SK-N-SH (cell line): ENCODE data around the gene LRRC36. TPM values are rescaled to one million over a fixed set of nuclear protein-coding genes. Genes with fewer than 3 reads are reported as not detected.

ENCODE experiments used
- CTCF ChIA-PET: fragments of 300-600, 350-600 bp; formaldehyde crosslinking; extraction: SDS; loops from one replicate; lab custom pipeline; 2021; lab: Yijun Ruan, JAX
- POLR2A ChIA-PET: fragments of 350-600 bp; sonication (Branson Sonifier 250); formaldehyde crosslinking; extraction: SDS; loops from one replicate; lab custom pipeline; 2020; ENCODE audit warnings: antibody characterized with exemption, inconsistent platforms; lab: Yijun Ruan, JAX
- DNase-seq: peaks from one replicate; pipeline ENCODE4 v3.0.0; 2012
- H2AFZ ChIP-seq: fragments of 200-600 bp; sonication (generic); 2 replicates; pipeline ENCODE4 v1.8.1; 2016; ENCODE audit warnings: antibody characterized with exemption, mild to moderate bottlenecking, low read depth
- H3F3A ChIP-seq: fragments of 200-600 bp; sonication (generic); replicated peaks from 2 replicates; pipeline ENCODE3; 2016; ENCODE audit warnings: antibody characterized with exemption, mild to moderate bottlenecking; ENCODE audit not compliant: insufficient read depth
- H3K27ac ChIP-seq, 2 experiments: fragments of 200-500 bp in 1 of 2; fragments of 200-600 bp in 1 of 2; sonication (Bioruptor generic) in 1 of 2; sonication (generic), shearing (Covaris generic) in 1 of 2; 2 replicates each; pipeline versions ENCODE4 v1.5.1 to v1.6.1; 2014 to 2016; ENCODE audit warnings: low read depth in 2 of 2, inconsistent platforms in 1 of 2, low read length in 1 of 2, mild to moderate bottlenecking in 1 of 2, mixed read lengths in 1 of 2
- H3K27me3 ChIP-seq: fragments of 200-600 bp; sonication (generic), shearing (Covaris generic); 2 replicates; pipeline ENCODE4 v1.6.1; 2016; ENCODE audit warnings: mixed run types; ENCODE audit not compliant: insufficient read depth
- H3K36me3 ChIP-seq, 2 experiments: fragments of 200-500 bp in 1 of 2; fragments of 200-600 bp in 1 of 2; sonication (Bioruptor generic) in 1 of 2; sonication (generic) in 1 of 2; replicated peaks in 1 of 2; 2 replicates each; pipeline versions ENCODE3 to v1.5.1; 2014 to 2016; ENCODE audit warnings: low read length in 1 of 2, mild to moderate bottlenecking in 1 of 2; ENCODE audit not compliant: insufficient read depth in 2 of 2, control insufficient read depth in 1 of 2
- H3K4me1 ChIP-seq, 2 experiments: fragments of 200-500 bp in 1 of 2; fragments of 200-600 bp in 1 of 2; sonication (Bioruptor generic) in 1 of 2; sonication (generic), shearing (Covaris generic) in 1 of 2; 2 replicates each; pipeline versions ENCODE4 v1.5.1 to v1.6.1; 2014 to 2016; ENCODE audit warnings: low read depth in 1 of 2, low read length in 1 of 2, mixed run types in 1 of 2; ENCODE audit not compliant: insufficient read depth in 2 of 2, control insufficient read depth in 1 of 2
- H3K4me2 ChIP-seq: fragments of 200-600 bp; sonication (generic), shearing (Covaris generic); 2 replicates; pipeline ENCODE4 v1.6.1; 2017; ENCODE audit warnings: mixed run types
- H3K4me3 ChIP-seq, 2 experiments: fragments of 200-500 bp in 1 of 2; fragments of 200-600 bp in 1 of 2; sonication (Bioruptor generic) in 1 of 2; sonication (generic), shearing (Covaris generic) in 1 of 2; 2 replicates each; pipeline versions ENCODE4 v1.5.1 to v1.8.1; 2014 to 2016; ENCODE audit warnings: low read depth in 2 of 2, inconsistent platforms in 1 of 2, low read length in 1 of 2, mild to moderate bottlenecking in 1 of 2, mixed read lengths in 1 of 2, moderate library complexity in 1 of 2
- H3K79me2 ChIP-seq: fragments of 200-600 bp; sonication (generic); 2 replicates; pipeline ENCODE4 v1.8.1; 2017; ENCODE audit warnings: mild to moderate bottlenecking; ENCODE audit not compliant: insufficient read depth
- H3K9ac ChIP-seq: fragments of 200-600 bp; sonication (generic); 2 replicates; pipeline ENCODE4 v1.6.1; 2017; ENCODE audit warnings: mixed run types
- H3K9me2 ChIP-seq: fragments of 200-600 bp; sonication (generic); 2 replicates; pipeline ENCODE4 v1.6.1; 2017; ENCODE audit warnings: mixed run types
- H3K9me3 ChIP-seq: fragments of 200-600 bp; sonication (generic); 2 replicates; pipeline ENCODE4 v1.6.1; 2017; ENCODE audit warnings: mixed run types, mild to moderate bottlenecking, moderate library complexity
- H4K20me1 ChIP-seq: fragments of 200-600 bp; sonication (generic); 2 replicates; pipeline ENCODE4 v1.6.1; 2017; ENCODE audit warnings: mild to moderate bottlenecking, mixed run types; ENCODE audit not compliant: insufficient read depth
- EP300 ChIP-seq, 2 experiments: IDR thresholded peaks; 2 replicates each; pipeline versions ENCODE4 v1.4.0 to v1.6.1; 2012; ENCODE audit warnings: borderline replicate concordance in 1 of 2, low read depth in 1 of 2, low read length in 1 of 2
- FOSL2 ChIP-seq: IDR thresholded peaks from 2 replicates; pipeline ENCODE4 v1.4.0; 2012; ENCODE audit warnings: low read depth, mild to moderate bottlenecking, moderate library complexity, borderline replicate concordance
- FOXJ3 ChIP-seq: sonication (generic); formaldehyde crosslinking; IDR thresholded peaks from 2 replicates; pipeline ENCODE4 v1.5.1; 2020; ENCODE audit warnings: mild to moderate bottlenecking, missing genetic modification reagents
- FOXM1 ChIP-seq: IDR thresholded peaks from 2 replicates; pipeline ENCODE4 v1.4.0; 2012; ENCODE audit warnings: low read depth, mild to moderate bottlenecking
- GABPA ChIP-seq: IDR thresholded peaks from 2 replicates; pipeline ENCODE4 v1.4.0; 2012; ENCODE audit warnings: low read depth, mild to moderate bottlenecking
- IRF3 ChIP-seq: fragments of 150-350 bp; IDR thresholded peaks from 2 replicates; pipeline ENCODE4 v1.6.1; 2016; ENCODE audit warnings: mild to moderate bottlenecking, low read depth, low read length
- MAX ChIP-seq: IDR thresholded peaks from 2 replicates; pipeline ENCODE4 v1.4.0; 2012; ENCODE audit warnings: low read depth
- MEF2A ChIP-seq: IDR thresholded peaks from 2 replicates; pipeline ENCODE4 v1.4.0; 2012; ENCODE audit warnings: low read depth, borderline replicate concordance
- NFIC ChIP-seq: IDR thresholded peaks from 2 replicates; pipeline ENCODE4 v1.4.0; 2012; ENCODE audit warnings: borderline replicate concordance
- NRF1 ChIP-seq: IDR thresholded peaks from 2 replicates; pipeline ENCODE4 v1.6.1; 2012; ENCODE audit warnings: low read depth, mild to moderate bottlenecking, low read length
- PBX3 ChIP-seq: IDR thresholded peaks from 2 replicates; pipeline ENCODE4; 2012
- POLR2AphosphoS5 ChIP-seq: IDR thresholded peaks from 2 replicates; pipeline ENCODE4 v1.6.1; 2012; ENCODE audit warnings: low read depth, low read length
- RXRA ChIP-seq: IDR thresholded peaks from 2 replicates; pipeline ENCODE4 v1.4.0; 2012; ENCODE audit warnings: low read depth, mild to moderate bottlenecking, borderline replicate concordance
- SMC3 ChIP-seq: IDR thresholded peaks from 2 replicates; pipeline ENCODE4 v1.6.1; 2012; ENCODE audit warnings: low read depth, low read length, improper control_type of control experiment
- TCF12 ChIP-seq: IDR thresholded peaks from 2 replicates; pipeline ENCODE4 v1.4.0; 2012
- TEAD4 ChIP-seq: IDR thresholded peaks from 2 replicates; pipeline ENCODE4 v1.4.0; 2012; ENCODE audit warnings: mild to moderate bottlenecking, borderline replicate concordance; ENCODE audit not compliant: insufficient read depth
- USF1 ChIP-seq: IDR thresholded peaks from 2 replicates; pipeline ENCODE4 v1.4.0; 2012; ENCODE audit warnings: low read depth, borderline replicate concordance
- USF2 ChIP-seq: fragments of 150-350 bp; IDR thresholded peaks from 2 replicates; pipeline ENCODE4 v1.6.1; 2017; ENCODE audit warnings: antibody characterized with exemption, low read length, low read depth, borderline replicate concordance
- YY1 ChIP-seq: IDR thresholded peaks from 2 replicates; pipeline ENCODE4 v1.4.0; 2012; ENCODE audit warnings: low read depth, mild to moderate bottlenecking
- ZBTB33 ChIP-seq: IDR thresholded peaks from 2 replicates; pipeline ENCODE4 v1.4.0; 2012; ENCODE audit warnings: low read depth, borderline replicate concordance
- WGBS: methylation state at CpG from one replicate; pipeline ENCODE4 v1.1.6; 2017; ENCODE audit warnings: low lambda C conversion rate; 5-methylcytosine and 5-hydroxymethylcytosine counted together
- polyA plus RNA-seq, 3 experiments: library from polyadenylated mRNA; depleted of rRNA; stranded (reverse); fragments of >200 nt; gene quantifications; 2 replicates each; pipeline ENCODE4 v1.2.3, GENCODE V29; 2012

Gene LRRC36
- polyA plus RNA-seq, 1 of the 3 experiments (the other 2 are of a cell fraction): 0.92 TPM

- TF ChIP-seq MEF2A (no peak), USF1 (0 out of 2 replicates have a peak, but pooled peaks have one; percentile 51), POLR2AphosphoS5 (peak; percentile 82), SMC3 (no peak), FOXM1 (no peak), IRF3 (no peak), FOXJ3 (CRISPR knock-in tag) (no peak), USF2 (no peak)
These were observed 49.2 kb upstream of the LRRC36 start (continued) for GRCh38 chr16:67277294-67277998.

GRCh38 chr16:67277999-67278772 is 48.4 kb upstream of the LRRC36 start:
- peak overlapping the region; percentile 82 for H3K9ac ChIP-seq
- H3K9me2 ChIP-seq: no peaks in the 10 kb centered on the region
- H3K36me3 ChIP-seq: peaks cover 20 to 35% of the 10 kb centered on the region in 2 experiments
- no peaks in the 10 kb centered on the region for H3K9me3 ChIP-seq
- H2AFZ ChIP-seq: no peak overlapping the region
- no peak for DNase-seq
- CTCF ChIA-PET: interaction anchor here (0.6 to 2.2 kb wide), 36 partner anchors 8 to 396 kb away, joined by 3 to 12 read pairs (median 3); partner anchors contain the start of genes ATP6V0D1, KCTD19, LRRC36 and SLC9A5
- peak overlapping the region; percentile 54 to 100 for H3K27ac ChIP-seq
- peaks cover 28% of the 10 kb centered on the region for H3F3A ChIP-seq
- peaks cover 25 to 29% of the 10 kb centered on the region in 2 experiments; a peak in 3 of 4 replicates for H3K4me1 ChIP-seq
- WGBS: 0% methylated on average over 6 of the region's 13 CpGs
- H3K27me3 ChIP-seq: no peaks in the 10 kb centered on the region
- H3K4me3 ChIP-seq: peak overlapping the region; percentile 64
- TF ChIP-seq PBX3 (0 out of 2 replicates have a peak, but pooled peaks have one; percentile 3), NRF1 (no peak), NFIC (peak; percentile 91), RXRA (peak; percentile 34; the same call in 1 of the 2 replicates), FOSL2 (peak; percentile 81; the same call in 1 of the 2 replicates), GABPA (no peak), TEAD4 (no peak), MAX (peak; percentile 59), ZBTB33 (0 out of 2 replicates have a peak, but pooled peaks have one; percentile 38), USF2 (no peak), EP300 (IDR thresholded peaks at IDR 0.05; ENCODE audit: borderline replicate concordance in 1 of 2, low read depth in 1 of 2, low read length in 1 of 2) (peak in 1 of 2 experiments; percentile 66; a peak in 1 of 4 replicates), TCF12 (peak; percentile 71), YY1 (0 out of 2 replicates have a peak, but pooled peaks have one; percentile 14)
- TF ChIP-seq, all 33 proteins: peak for 9
- POLR2A ChIA-PET: no interaction called here
- Histone ChIP-seq H3K4me2 (peak overlapping the region; percentile 96), H4K20me1 (no peaks in the 10 kb centered on the region), H3K79me2 (peaks cover 34% of the 10 kb centered on the region)
